ENCODE measurements around the gene CARNS1. TPM values are rescaled to one million over a fixed set of nuclear protein-coding genes. Genes with fewer than 3 reads are reported as not detected.
A peak's percentile ranks its signal among the peaks of the same experiment; 100 is the strongest.
"Not testable (repeated sequence)": the region's sequence is repeated elsewhere in the genome, so short reads cannot be mapped to it uniquely, and the experiment has no call there.

Gene CARNS1
- total RNA-seq, 1 donor from 2014 or later, result 0.23 TPM

GRCh38 chr11:67400942-67401494 lies 14.5 kb upstream of the CARNS1 start:
- no peaks in the 10 kb centered on the region for H3K9me3 ChIP-seq (ENCODE audit: insufficient read depth, low read depth, low read length)

GRCh38 chr11:67401495-67402191 lies 13.8 kb upstream of the CARNS1 start, which contains the start of gene PPP1CA:
PPP1CA (minus strand) TSS chr11:67401858; CDS start chr11:67401782, 76 bp downstream.
- H3K4me3 Mint-ChIP-seq (ENCODE audit: unreplicated experiment), result peak within 1 kb of the TSS; percentile 87
- Histone ChIP-seq H3K36me3 (ENCODE audit: insufficient read depth, low read length) (peaks cover 2% of the 10 kb centered on the region), H3K4me3 (ENCODE audit: insufficient read depth, low read depth, low read length) (peak within 1 kb of the TSS; percentile 89), H2AFZ (ENCODE audit: low read depth, low read length) (peak within 1 kb of the TSS; percentile 75), H3K4me2 (ENCODE audit: low read length) (peak within 1 kb of the TSS; percentile 98), H3K9ac (ENCODE audit: low read length) (peak within 1 kb of the TSS; percentile 96), H3K27ac (ENCODE audit: low read depth, low read length) (peak within 1 kb of the TSS; percentile 81), H3K27me3 (ENCODE audit: insufficient read depth, low read length) (no peaks in the 10 kb centered on the region), H3K79me2 (ENCODE audit: insufficient read depth, low read length) (peaks cover 40% of the 10 kb centered on the region), H4K20me1 (ENCODE audit: insufficient read depth, low read length) (peaks cover 32% of the 10 kb centered on the region), H3K9me3 (ENCODE audit: insufficient read depth, low read depth, low read length) (no peaks in the 10 kb centered on the region), H3K4me1 (ENCODE audit: insufficient read depth, low read length) (peaks cover 17% of the 10 kb centered on the region)
- peaks cover 15% of the 10 kb centered on the region for H3K36me3 Mint-ChIP-seq (ENCODE audit: low read depth, unreplicated experiment)
- H3K9me3 Mint-ChIP-seq (ENCODE audit: unreplicated experiment), result no peaks in the 10 kb centered on the region
- H3K27me3 Mint-ChIP-seq (ENCODE audit: low read depth, unreplicated experiment), result peaks cover 3% of the 10 kb centered on the region
- peak; percentile 52 for DNase-seq (ENCODE audit: low read depth)
- FAIRE-seq, result peak; percentile 29
- H3K4me1 Mint-ChIP-seq (ENCODE audit: low read depth, unreplicated experiment), result peaks cover 10% of the 10 kb centered on the region
- TF ChIP-seq CTCF (IDR thresholded peaks at IDR 0.05; ENCODE audit: insufficient read depth, low read depth, low read length) (no peak), EZH2 (IDR thresholded peaks at IDR 0.05; ENCODE audit: insufficient read depth, low read length) (no peak)
- peak within 1 kb of the TSS; percentile 75 for H3K27ac Mint-ChIP-seq (ENCODE audit: unreplicated experiment)

More at GRCh38 chr11:67400942-67401494, 14.5 kb upstream of the CARNS1 start:
- peak overlapping the region; percentile 81 for H3K27ac ChIP-seq (ENCODE audit: low read depth, low read length)
- peaks cover 17% of the 10 kb centered on the region for H3K4me1 ChIP-seq (ENCODE audit: insufficient read depth, low read length)
- Mint-ChIP-seq H3K4me1 (ENCODE audit: low read depth, unreplicated experiment) (peaks cover 10% of the 10 kb centered on the region), H3K27me3 (ENCODE audit: low read depth, unreplicated experiment) (no peaks in the 10 kb centered on the region), H3K9me3 (ENCODE audit: unreplicated experiment) (no peaks in the 10 kb centered on the region), H3K36me3 (ENCODE audit: low read depth, unreplicated experiment) (peaks cover 18% of the 10 kb centered on the region), H3K27ac (ENCODE audit: unreplicated experiment) (no peak overlapping the region), H3K4me3 (ENCODE audit: unreplicated experiment) (peak overlapping the region; percentile 87)
- peaks cover 2% of the 10 kb centered on the region for H3K36me3 ChIP-seq (ENCODE audit: insufficient read depth, low read length)
- peak overlapping the region; percentile 89 for H3K4me3 ChIP-seq (ENCODE audit: insufficient read depth, low read depth, low read length)
- no peaks in the 10 kb centered on the region for H3K27me3 ChIP-seq (ENCODE audit: insufficient read depth, low read length)
- H4K20me1 ChIP-seq (ENCODE audit: insufficient read depth, low read length), result peaks cover 32% of the 10 kb centered on the region
- H3K79me2 ChIP-seq (ENCODE audit: insufficient read depth, low read length), result peaks cover 40% of the 10 kb centered on the region
- H3K9ac ChIP-seq (ENCODE audit: low read length), result peak overlapping the region; percentile 96
- H2AFZ ChIP-seq (ENCODE audit: low read depth, low read length), result no peak overlapping the region
- H3K4me2 ChIP-seq (ENCODE audit: low read length), result peak overlapping the region; percentile 98
- no peak for DNase-seq (ENCODE audit: low read depth)
- FAIRE-seq, result no peak
- TF ChIP-seq EZH2 (IDR thresholded peaks at IDR 0.05; ENCODE audit: insufficient read depth, low read length), result no peak
- TF ChIP-seq CTCF (IDR thresholded peaks at IDR 0.05; ENCODE audit: insufficient read depth, low read depth, low read length), result no peak

GRCh38 chr11:67402192-67402839 lies 13.2 kb upstream of the CARNS1 start:
- Histone ChIP-seq H3K4me2 (ENCODE audit: low read length) (peak overlapping the region; percentile 82), H2AFZ (ENCODE audit: low read depth, low read length) (peak overlapping the region; percentile 74), H3K27ac (ENCODE audit: low read depth, low read length) (peak overlapping the region; percentile 55), H3K9ac (ENCODE audit: low read length) (peak overlapping the region; percentile 61), H3K4me3 (ENCODE audit: insufficient read depth, low read depth, low read length) (peak overlapping the region; percentile 54), H3K79me2 (ENCODE audit: insufficient read depth, low read length) (peaks cover 40% of the 10 kb centered on the region), H4K20me1 (ENCODE audit: insufficient read depth, low read length) (peaks cover 31% of the 10 kb centered on the region), H3K4me1 (ENCODE audit: insufficient read depth, low read length) (peaks cover 17% of the 10 kb centered on the region)
- H3K36me3 ChIP-seq (ENCODE audit: insufficient read depth, low read length); H3K9me3 Mint-ChIP-seq (ENCODE audit: unreplicated experiment); FAIRE-seq; H3K27ac Mint-ChIP-seq (ENCODE audit: unreplicated experiment); H3K27me3 ChIP-seq (ENCODE audit: insufficient read depth, low read length); DNase-seq (ENCODE audit: low read depth); H3K9me3 ChIP-seq (ENCODE audit: insufficient read depth, low read depth, low read length); H3K27me3 Mint-ChIP-seq (ENCODE audit: low read depth, unreplicated experiment); H3K4me1 Mint-ChIP-seq (ENCODE audit: low read depth, unreplicated experiment): not testable (repeated sequence)
- H3K36me3 Mint-ChIP-seq (ENCODE audit: low read depth, unreplicated experiment), result peaks cover 16% of the 10 kb centered on the region
- H3K4me3 Mint-ChIP-seq (ENCODE audit: unreplicated experiment), result peak overlapping the region; percentile 67

GRCh38 chr11:67403085-67403484 lies 12.4 kb upstream of the CARNS1 start:
- H3K4me3 ChIP-seq (ENCODE audit: insufficient read depth, low read depth, low read length); H3K9me3 Mint-ChIP-seq (ENCODE audit: unreplicated experiment); FAIRE-seq; H3K27me3 Mint-ChIP-seq (ENCODE audit: low read depth, unreplicated experiment); H3K4me1 Mint-ChIP-seq (ENCODE audit: low read depth, unreplicated experiment); H3K36me3 ChIP-seq (ENCODE audit: insufficient read depth, low read length); DNase-seq (ENCODE audit: low read depth); H3K27ac ChIP-seq (ENCODE audit: low read depth, low read length); H3K27me3 ChIP-seq (ENCODE audit: insufficient read depth, low read length); H2AFZ ChIP-seq (ENCODE audit: low read depth, low read length); H3K4me2 ChIP-seq (ENCODE audit: low read length); H3K27ac Mint-ChIP-seq (ENCODE audit: unreplicated experiment); H3K9me3 ChIP-seq (ENCODE audit: insufficient read depth, low read depth, low read length); H3K9ac ChIP-seq (ENCODE audit: low read length); H3K4me3 Mint-ChIP-seq (ENCODE audit: unreplicated experiment): not testable (repeated sequence)
- peaks cover 12% of the 10 kb centered on the region for H3K36me3 Mint-ChIP-seq (ENCODE audit: low read depth, unreplicated experiment)
- peaks cover 23% of the 10 kb centered on the region for H4K20me1 ChIP-seq (ENCODE audit: insufficient read depth, low read length)
- peaks cover 34% of the 10 kb centered on the region for H3K79me2 ChIP-seq (ENCODE audit: insufficient read depth, low read length)
- peaks cover 17% of the 10 kb centered on the region for H3K4me1 ChIP-seq (ENCODE audit: insufficient read depth, low read length)

Measured in astrocyte (in vitro differentiated cells and primary cell).